ENCODE data around the gene ADARB2.

Gene ADARB2

GRCh38 chr10:1169186-1169885 is 568.0 kb downstream of the ADARB2 start:
- H3K9me3 ChIP-seq = no peaks in the 10 kb centered on the region
- no peaks in the 10 kb centered on the region for H3K4me1 ChIP-seq
- H3K4me3 ChIP-seq (ENCODE audit: low read depth, low read length) = no peak overlapping the region
- no peak for DNase-seq
- TF ChIP-seq CTCF (IDR thresholded peaks at IDR 0.05; ENCODE audit: low read depth, low read length) = no peak
- no peaks in the 10 kb centered on the region for H3K27me3 ChIP-seq
- H3K36me3 ChIP-seq = no peaks in the 10 kb centered on the region

- Histone ChIP-seq H3K36me3 (no peaks in the 10 kb centered on the region), H3K9me3 (no peaks in the 10 kb centered on the region), H3K4me3 (ENCODE audit: low read depth, low read length) (no peak overlapping the region), H3K27me3 (no peaks in the 10 kb centered on the region), H3K4me1 (no peaks in the 10 kb centered on the region)
- DNase-seq = no peak
- no peak for TF ChIP-seq CTCF (IDR thresholded peaks at IDR 0.05; ENCODE audit: low read depth, low read length)
Observed at GRCh38 chr10:1168763-1169162, 568.6 kb downstream of the ADARB2 start.

- H3K36me3 ChIP-seq = no peaks in the 10 kb centered on the region
- H3K4me3 ChIP-seq (ENCODE audit: low read depth, low read length) = no peak overlapping the region
- no peaks in the 10 kb centered on the region for H3K9me3 ChIP-seq
- no peaks in the 10 kb centered on the region for H3K4me1 ChIP-seq
- H3K27me3 ChIP-seq = no peaks in the 10 kb centered on the region
- no peak for DNase-seq
- no peak for TF ChIP-seq CTCF (IDR thresholded peaks at IDR 0.05; ENCODE audit: low read depth, low read length)
Observed at GRCh38 chr10:1166828-1167275, 570.5 kb downstream of the ADARB2 start.

GRCh38 chr10:1166101-1166827 is 571.1 kb downstream of the ADARB2 start:
- Histone ChIP-seq H3K4me1 (no peaks in the 10 kb centered on the region), H3K36me3 (no peaks in the 10 kb centered on the region), H3K4me3 (ENCODE audit: low read depth, low read length) (no peak overlapping the region), H3K27me3 (no peaks in the 10 kb centered on the region), H3K9me3 (no peaks in the 10 kb centered on the region)
- no peak for TF ChIP-seq CTCF (IDR thresholded peaks at IDR 0.05; ENCODE audit: low read depth, low read length)
- no peak for DNase-seq

- DNase-seq = no peak
- no peaks in the 10 kb centered on the region for H3K9me3 ChIP-seq
- H3K4me3 ChIP-seq (ENCODE audit: low read depth, low read length) = no peak overlapping the region
- no peaks in the 10 kb centered on the region for H3K4me1 ChIP-seq
- H3K27me3 ChIP-seq = no peaks in the 10 kb centered on the region
- no peak for TF ChIP-seq CTCF (IDR thresholded peaks at IDR 0.05; ENCODE audit: low read depth, low read length)
- no peaks in the 10 kb centered on the region for H3K36me3 ChIP-seq
Observed at GRCh38 chr10:1163831-1164230, 573.5 kb downstream of the ADARB2 start.

GRCh38 chr10:1163204-1163660 is 574.1 kb downstream of the ADARB2 start:
- no peak for TF ChIP-seq CTCF (IDR thresholded peaks at IDR 0.05; ENCODE audit: low read depth, low read length)
- Histone ChIP-seq H3K9me3 (no peaks in the 10 kb centered on the region), H3K4me1 (no peaks in the 10 kb centered on the region), H3K4me3 (ENCODE audit: low read depth, low read length) (no peak overlapping the region), H3K36me3 (no peaks in the 10 kb centered on the region), H3K27me3 (no peaks in the 10 kb centered on the region)
- no peak for DNase-seq

All from BE2C (cell line).